Measurements from ENCODE around the gene TBXA2R.
A peak's percentile ranks its signal among the peaks of the same experiment; 100 is the strongest.

Gene TBXA2R

DNA sequence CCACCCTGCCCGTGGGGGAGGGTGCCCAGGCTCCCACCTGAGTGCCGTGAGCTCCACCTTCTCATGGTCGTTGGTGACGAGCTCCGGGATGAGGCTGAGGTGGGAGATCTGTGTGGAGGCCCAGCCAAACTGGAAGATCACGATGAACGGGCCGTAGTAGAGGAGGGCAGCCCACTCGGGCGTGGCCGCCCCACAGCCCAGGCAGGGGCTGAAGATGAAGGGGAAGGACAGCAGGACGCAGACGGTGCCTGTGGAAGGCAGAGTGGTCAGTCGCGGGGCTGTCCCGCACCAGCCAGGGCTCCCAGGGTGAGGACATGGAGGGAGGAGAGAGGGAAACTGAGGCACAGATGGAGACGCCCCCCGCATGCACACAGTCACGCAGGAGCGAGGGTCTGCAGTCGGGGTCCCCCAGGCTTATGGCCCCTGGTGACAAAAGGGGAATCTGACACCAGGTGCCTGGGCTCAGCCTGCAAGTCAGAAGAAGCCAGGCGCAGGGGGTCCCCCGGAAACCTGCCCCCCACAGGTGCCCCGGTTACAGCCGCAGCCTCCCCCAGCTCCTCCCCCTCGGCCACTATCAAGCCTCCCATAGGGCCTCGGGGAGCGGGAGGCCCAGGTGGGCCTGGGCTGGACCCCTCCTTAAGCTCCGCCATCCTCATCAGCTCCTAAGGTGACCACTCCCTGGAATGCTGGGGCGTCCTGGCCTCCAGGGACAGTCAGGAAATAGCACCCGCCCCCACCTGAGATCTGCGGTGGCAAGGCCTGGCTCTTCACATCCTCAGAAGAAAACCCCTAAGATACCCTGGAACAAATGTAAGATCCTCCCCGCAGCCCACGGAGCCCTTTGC lies 55.5 kb downstream of the TBXA2R start:
- no peak for DNase-seq

GRCh38 chr19:3549816-3550215 lies 56.9 kb downstream of the TBXA2R start:
- no peak for DNase-seq

DNA sequence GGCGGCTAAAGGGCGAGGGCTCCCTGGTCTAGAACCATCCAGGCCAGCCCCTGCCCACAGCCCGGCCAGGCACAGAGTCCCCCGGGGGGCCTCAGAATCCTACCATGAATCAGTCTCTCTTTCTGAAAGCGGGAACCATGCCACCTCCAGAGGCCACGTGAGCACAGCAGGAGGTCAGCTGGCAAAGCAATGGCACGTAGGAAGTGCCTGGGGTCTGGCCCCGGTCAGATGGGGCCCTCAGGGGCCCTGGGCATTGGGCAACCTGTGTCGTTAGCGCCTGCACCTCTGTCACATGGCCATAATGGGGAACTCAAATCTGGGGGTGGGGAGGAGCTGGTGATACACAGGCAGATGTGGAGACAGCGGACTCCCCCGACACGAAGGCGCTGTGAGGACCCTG lies 58.1 kb downstream of the TBXA2R start:
- no peak for DNase-seq

- DNase-seq = no peak
These were observed 58.9 kb downstream of the TBXA2R start for GRCh38 chr19:3547767-3548282.

DNA sequence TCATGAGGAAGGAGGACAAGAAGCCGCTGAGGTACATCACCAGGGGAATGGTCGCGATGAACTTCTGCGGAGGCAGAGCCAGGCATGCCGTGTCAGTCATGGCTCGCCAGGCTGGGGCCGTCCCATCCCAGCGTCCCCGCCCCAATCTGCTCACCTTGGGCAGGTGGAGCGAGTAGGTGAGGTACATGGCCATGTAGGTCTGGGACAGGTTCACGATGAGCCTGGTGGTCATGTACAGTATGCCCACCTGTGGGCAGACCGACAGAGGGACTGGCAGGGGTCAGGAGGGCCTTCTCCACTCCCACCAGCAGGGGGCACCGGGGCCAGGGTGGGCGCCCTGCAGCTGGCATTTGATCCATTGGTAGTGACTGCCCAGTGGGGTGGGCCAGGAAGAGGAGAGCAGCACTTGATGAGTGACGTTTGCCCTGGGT lies 59.4 kb downstream of the TBXA2R start:
- no peak for DNase-seq

- DNase-seq = no peak
These were observed 60.6 kb downstream of the TBXA2R start for GRCh38 chr19:3546119-3546518.

GRCh38 chr19:3545669-3546034 lies 61.0 kb downstream of the TBXA2R start:
- no peak for DNase-seq

- peak; percentile 74 for DNase-seq
These were observed 61.7 kb downstream of the TBXA2R start for GRCh38 chr19:3544742-3545668.

All from retina (tissue), 1 donor.